HG03354 (cell line): ENCODE measurements around the gene BSX.

Experiments used
- ATAC-seq: cut with Tn5 transposase; IDR thresholded peaks from one replicate; pipeline ENCODE4 v1.9.1; 2021; ENCODE audit warnings: mild to moderate bottlenecking; ENCODE audit not compliant: unreplicated experiment, poor library complexity, severe bottlenecking

The BSX gene

DNA sequence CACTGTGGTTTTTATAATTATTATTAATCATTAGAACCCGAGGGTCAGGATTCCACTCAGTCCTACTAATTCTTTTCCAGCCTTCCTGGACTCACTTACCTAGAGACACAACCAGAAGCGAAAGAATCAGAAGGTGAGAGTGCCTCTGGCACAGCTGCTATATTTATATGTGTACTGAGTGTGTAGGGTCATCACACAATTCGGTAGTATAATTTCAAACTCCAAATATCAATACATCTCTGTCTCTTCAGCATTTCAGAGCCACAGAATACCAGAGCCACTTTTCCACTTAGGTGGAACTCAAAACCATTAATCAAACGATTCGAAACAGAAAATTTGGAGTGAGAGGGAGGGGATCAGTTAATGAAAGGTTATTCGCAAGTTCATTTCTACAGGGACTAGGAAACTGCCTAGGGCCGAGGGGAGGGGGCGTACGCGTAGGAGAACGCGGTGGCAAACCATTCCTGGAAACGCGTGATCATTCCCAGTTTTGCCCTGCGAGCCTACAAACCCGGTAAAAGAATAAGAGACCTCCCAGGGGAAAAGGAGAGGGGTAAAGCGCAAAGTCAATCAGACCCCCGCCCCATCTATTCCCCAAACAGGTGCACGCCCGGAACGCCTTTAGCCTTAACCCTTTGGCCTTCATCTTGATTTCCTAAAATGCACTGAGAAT, 5.4 kb downstream of the BSX start:
- no peak for ATAC-seq

DNA sequence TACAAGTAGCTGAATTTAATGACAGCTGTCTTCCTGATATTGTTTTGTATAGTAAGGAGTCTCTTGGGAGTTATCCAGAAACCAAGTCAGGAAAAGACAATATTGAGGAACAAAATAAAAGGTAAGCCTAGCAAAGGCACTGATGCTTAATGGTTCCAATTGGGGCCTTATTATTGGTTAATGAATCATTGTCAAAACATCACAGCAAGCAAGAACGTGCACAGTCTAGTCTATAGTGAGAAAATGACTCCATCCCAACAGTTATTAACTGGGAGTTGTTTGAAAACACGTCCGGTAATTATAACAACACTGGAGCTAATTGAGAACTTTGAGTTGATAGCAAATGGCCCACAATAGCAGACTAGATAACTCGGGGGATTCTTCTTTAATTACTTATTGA, 17.7 kb downstream of the BSX start:
- no peak for ATAC-seq

DNA sequence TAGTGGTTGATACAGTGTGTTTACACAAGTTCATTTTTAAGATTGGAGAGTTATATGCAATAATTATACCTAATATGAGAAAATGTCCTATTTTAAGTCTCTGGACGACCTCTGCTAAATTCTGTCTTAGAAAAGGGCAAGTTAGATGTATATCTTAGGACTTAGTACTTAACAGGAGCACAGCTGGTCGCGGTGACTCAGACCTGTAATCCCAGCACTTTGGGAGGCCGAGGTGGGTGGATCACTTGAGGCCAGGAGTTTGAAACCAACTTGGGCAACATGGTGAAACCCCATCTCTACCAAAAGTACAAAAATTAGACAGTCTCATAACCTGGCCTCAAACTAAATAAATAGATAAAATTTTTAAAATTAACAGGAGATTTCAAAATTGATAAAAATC, 27.2 kb downstream of the BSX start:
- no peak for ATAC-seq

DNA sequence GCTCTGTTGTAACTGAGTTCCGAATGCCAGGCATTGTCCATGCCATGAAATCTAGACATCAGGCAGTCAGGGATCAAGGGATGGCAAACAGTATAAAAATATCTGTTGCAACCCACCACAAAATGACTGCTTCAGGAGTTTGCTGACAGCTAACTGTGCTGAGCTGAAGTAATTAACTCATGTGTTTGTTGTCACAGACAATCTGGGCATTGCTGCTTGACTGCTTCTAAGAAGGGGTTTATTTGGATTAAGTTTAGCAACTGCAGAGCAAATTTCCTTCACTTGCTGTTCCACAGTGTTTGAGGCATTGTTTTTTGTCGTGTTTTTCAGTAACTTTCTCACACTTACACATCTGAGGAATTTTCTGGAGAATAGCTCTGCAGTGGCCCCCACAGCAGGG, 30.4 kb downstream of the BSX start:
- ATAC-seq = no peak

DNA sequence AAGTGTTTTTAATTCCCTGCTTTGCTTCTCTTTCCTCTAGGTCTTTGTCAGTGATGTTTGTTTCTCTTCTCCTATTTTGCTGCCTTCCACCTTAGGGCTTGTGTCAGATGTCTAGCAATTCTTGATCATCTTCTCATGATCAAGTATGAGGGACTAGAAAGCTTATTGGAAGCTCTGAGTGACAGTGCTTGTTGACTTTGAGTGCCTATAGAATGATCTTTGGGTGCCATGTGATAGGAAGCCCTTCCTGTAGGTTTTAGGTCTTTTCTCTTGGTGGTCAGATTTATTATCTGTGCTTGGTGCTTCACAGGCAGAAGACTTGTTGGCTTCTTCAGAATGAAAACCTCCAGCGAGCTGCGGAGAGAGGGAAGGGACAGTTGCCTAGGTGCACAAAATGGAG, 43.1 kb downstream of the BSX start:
- no peak for ATAC-seq

DNA sequence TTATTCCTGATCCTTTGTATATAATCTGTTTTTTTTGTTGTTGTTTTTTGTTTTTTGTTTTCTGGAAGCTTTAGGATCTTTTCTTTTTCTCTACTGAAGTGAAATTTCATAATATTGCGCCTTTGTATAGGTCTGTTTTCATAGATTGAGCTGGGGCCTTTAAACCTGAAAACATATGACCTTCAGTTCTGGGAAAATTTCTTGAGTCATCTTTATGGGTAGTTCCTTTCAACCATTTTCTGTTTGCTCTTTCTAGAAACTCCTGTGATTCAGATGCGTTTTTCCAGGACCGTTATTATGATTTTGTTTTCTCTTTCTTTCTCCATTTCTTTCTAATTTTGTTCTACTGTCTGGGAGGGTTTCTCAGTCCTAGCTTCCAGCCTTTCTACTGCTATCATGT, 43.7 kb downstream of the BSX start:
- no peak for ATAC-seq

DNA sequence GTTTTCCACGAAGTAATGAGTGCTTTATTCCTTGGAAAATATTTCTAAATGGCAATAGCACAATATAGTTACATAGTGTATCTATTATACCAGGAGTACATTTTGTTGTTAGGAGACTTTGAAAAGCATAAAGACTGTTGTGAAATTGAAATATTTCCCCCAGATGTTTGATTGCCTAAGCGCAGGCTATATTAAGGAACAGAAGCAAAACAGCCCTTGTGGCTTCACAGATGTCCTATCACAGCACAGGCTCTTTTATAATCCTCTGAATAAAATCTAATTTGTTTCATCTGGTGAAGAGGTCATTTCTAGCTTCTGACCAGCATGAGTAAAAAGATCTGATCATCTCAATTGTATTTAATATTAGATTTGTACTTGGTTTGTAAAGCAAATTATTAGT, 48.2 kb downstream of the BSX start:
- ATAC-seq = no peak

DNA sequence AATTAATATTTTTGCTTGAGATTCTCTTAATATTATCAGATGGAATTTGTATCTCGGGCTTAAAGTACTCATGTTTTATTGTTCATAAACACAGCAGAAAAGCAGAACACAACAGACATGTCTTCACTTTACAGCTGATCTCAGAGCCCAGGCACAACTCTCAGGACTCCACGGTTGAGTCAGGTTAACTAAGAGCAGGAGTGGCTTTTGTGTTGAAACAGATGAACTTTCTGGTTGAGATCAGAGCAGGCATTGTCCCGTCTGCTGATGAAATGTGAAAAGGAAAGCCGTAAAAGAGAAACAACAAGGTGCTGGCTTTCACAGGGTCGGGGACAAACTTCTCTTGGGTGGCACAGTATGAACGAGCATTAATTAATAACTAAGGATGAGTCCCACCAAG, 50.1 kb downstream of the BSX start:
- no peak for ATAC-seq
